WERI-Rb-1 (cell line): ENCODE data around the gene CYP2A13.
"Not testable (repeated sequence)": the region's sequence is repeated elsewhere in the genome, so short reads cannot be mapped to it uniquely, and the experiment has no call there.

Source experiments
- DNase-seq: peaks from one replicate; pipeline ENCODE4 v3.0.0-alpha.2; 2020
- H3K27ac ChIP-seq: fragments of 250-450 bp; sonication (Bioruptor Pico); 2 replicates; pipeline ENCODE4 v1.5.1; 2020; ENCODE audit warnings: mild to moderate bottlenecking, moderate library complexity
- H3K27me3 ChIP-seq: fragments of 250-450 bp; sonication (Bioruptor Pico); 2 replicates; pipeline ENCODE4 v1.5.1; 2021; ENCODE audit warnings: mild to moderate bottlenecking, low read depth, moderate library complexity; ENCODE audit not compliant: insufficient read depth, severe bottlenecking
- H3K36me3 ChIP-seq: fragments of 250-450 bp; sonication (Bioruptor Pico); 2 replicates; pipeline ENCODE4 v1.5.1; 2020; ENCODE audit warnings: mild to moderate bottlenecking, moderate library complexity
- H3K4me3 ChIP-seq: 2 replicates; pipeline ENCODE4 v1.5.1; 2011; ENCODE audit warnings: low read depth, mild to moderate bottlenecking, control low read depth, low read length
- H3K9me3 ChIP-seq: fragments of 250-450 bp; sonication (Bioruptor Pico); 2 replicates; pipeline ENCODE4 v1.5.1; 2021; ENCODE audit warnings: mild to moderate bottlenecking, moderate library complexity; ENCODE audit not compliant: severe bottlenecking
- TF ChIP-seq, protein P1 (sequence below): IDR thresholded peaks from 2 replicates; pipeline ENCODE4 v1.5.1; 2011; ENCODE audit warnings: low read depth, mild to moderate bottlenecking, control low read depth, inconsistent platforms, low read length

Gene CYP2A13, protein sequence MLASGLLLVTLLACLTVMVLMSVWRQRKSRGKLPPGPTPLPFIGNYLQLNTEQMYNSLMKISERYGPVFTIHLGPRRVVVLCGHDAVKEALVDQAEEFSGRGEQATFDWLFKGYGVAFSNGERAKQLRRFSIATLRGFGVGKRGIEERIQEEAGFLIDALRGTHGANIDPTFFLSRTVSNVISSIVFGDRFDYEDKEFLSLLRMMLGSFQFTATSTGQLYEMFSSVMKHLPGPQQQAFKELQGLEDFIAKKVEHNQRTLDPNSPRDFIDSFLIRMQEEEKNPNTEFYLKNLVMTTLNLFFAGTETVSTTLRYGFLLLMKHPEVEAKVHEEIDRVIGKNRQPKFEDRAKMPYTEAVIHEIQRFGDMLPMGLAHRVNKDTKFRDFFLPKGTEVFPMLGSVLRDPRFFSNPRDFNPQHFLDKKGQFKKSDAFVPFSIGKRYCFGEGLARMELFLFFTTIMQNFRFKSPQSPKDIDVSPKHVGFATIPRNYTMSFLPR

DNA sequence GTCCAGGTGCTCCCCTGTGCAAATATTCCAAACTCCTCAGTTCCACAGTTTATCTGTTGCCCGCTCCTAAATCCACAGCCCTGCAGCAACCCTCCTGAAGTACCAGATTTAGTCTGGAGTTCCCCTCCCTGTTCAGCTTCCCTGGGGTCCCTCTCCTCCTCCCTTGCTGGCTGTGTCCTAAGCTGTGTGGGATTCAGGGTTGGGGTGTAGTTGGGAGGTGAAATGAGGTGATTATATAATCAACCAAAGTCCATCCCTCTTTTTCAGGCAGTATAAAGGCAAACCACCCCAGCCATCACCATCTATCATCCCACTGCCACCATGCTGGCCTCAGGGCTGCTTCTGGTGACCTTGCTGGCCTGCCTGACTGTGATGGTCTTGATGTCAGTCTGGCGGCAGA, at the start of gene CYP2A13:
Gene CYP2A13 (plus strand): TSS at position 301 of the 400 bp plus-strand sequence. CDS start 21 bp downstream, at position 322.
- no peak within 1 kb of the TSS for H3K4me3 ChIP-seq
- no peaks in the 10 kb centered on the region for H3K36me3 ChIP-seq
- no peaks in the 10 kb centered on the region for H3K27me3 ChIP-seq
- TF ChIP-seq, protein P1, sequence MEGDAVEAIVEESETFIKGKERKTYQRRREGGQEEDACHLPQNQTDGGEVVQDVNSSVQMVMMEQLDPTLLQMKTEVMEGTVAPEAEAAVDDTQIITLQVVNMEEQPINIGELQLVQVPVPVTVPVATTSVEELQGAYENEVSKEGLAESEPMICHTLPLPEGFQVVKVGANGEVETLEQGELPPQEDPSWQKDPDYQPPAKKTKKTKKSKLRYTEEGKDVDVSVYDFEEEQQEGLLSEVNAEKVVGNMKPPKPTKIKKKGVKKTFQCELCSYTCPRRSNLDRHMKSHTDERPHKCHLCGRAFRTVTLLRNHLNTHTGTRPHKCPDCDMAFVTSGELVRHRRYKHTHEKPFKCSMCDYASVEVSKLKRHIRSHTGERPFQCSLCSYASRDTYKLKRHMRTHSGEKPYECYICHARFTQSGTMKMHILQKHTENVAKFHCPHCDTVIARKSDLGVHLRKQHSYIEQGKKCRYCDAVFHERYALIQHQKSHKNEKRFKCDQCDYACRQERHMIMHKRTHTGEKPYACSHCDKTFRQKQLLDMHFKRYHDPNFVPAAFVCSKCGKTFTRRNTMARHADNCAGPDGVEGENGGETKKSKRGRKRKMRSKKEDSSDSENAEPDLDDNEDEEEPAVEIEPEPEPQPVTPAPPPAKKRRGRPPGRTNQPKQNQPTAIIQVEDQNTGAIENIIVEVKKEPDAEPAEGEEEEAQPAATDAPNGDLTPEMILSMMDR: no peak
- DNase-seq: no peak
- H3K27ac ChIP-seq: no peak within 1 kb of the TSS
- no peaks in the 10 kb centered on the region for H3K9me3 ChIP-seq

DNA sequence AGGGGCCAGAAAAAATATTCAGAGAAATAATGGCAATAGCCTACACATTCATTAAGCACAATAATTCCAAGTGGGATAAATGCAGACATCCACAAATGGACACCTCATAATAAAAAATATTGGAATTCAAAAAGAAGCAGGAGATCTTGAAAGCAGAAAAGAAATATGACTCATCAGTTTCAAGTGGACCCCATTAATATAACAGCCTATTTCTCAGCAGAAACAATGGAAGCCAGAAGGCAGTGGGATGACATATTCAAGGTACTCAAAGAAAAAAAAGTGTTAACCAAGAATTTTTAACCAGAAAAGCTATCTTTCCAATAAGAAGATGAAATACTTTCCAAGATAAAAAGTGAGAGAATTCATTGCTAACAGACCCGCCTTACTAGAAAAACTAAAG, 48.4 kb upstream of the CYP2A13 start:
- H3K27me3 ChIP-seq: no peaks in the 10 kb centered on the region
- H3K9me3 ChIP-seq: no peaks in the 10 kb centered on the region
- no peak overlapping the region for H3K4me3 ChIP-seq
- H3K27ac ChIP-seq: no peak overlapping the region
- no peaks in the 10 kb centered on the region for H3K36me3 ChIP-seq
- TF ChIP-seq, protein P1: no peak
- no peak for DNase-seq

DNA sequence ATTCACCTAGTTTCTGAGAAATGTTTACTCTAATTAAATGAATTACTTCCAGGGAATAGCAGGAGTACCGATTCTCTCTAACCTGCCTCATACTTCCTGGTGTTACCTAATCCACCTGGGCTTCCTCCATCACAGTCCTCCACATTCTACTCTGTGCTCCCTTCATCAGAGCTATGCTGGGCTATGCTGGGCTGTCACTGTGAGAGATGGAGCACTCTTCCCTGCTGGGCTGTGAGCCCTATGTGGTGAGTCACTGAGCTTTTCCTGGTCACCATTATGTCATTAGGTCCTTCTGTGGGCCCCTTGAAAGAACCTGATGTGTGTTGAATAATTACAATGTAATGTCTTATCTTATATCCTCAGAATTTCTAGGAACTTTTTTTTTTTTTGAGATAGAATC, 43.2 kb upstream of the CYP2A13 start:
- not testable (repeated sequence) for H3K9me3 ChIP-seq, DNase-seq, H3K27ac ChIP-seq, H3K36me3 ChIP-seq, H3K27me3 ChIP-seq, H3K4me3 ChIP-seq

DNA sequence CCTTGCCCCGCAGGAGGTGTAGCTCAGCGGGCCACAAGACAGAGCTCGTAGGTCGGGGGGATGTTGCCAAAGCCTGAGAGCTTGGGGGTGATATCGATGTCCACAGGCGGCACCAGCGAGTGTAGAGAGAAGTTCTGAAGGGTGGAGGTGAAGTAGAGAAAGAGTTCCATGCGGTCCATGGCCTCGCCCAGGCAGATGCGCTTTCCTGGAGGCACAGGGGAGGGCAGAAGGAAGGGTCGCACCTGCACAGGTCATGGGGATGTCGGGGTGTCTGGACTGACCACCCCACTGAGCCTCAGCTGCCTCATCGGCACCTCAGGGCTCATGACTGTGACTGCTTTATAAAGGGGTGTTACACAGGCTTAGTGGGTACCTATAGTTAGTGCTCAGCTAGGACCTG, 37.8 kb upstream of the CYP2A13 start:
- no peaks in the 10 kb centered on the region for H3K36me3 ChIP-seq
- no peak overlapping the region for H3K4me3 ChIP-seq
- H3K27ac ChIP-seq: no peak overlapping the region
- DNase-seq: no peak
- H3K27me3 ChIP-seq: no peaks in the 10 kb centered on the region
- TF ChIP-seq, protein P1: no peak
- no peaks in the 10 kb centered on the region for H3K9me3 ChIP-seq

DNA sequence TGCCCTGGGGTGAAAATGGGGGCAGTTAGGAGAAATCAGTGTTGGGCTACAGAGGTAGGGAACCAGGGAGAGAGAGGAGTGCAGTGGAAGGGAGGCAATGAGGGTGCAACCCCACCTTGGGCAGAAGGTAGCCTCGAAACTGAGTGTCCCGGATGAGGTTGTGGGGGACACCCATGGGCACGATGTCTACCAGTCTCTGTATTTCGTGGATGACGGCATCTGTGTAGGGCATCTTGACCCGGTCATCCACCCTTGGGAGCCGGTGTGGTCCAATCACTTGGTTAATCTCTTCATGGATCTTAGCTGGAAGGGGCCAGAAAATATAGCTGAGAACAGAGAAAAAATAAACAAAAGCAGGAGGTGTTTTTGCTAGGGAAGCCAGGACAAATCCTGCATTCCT, 36.1 kb upstream of the CYP2A13 start:
- not testable (repeated sequence) for H3K27me3 ChIP-seq, DNase-seq, H3K9me3 ChIP-seq, H3K36me3 ChIP-seq, H3K4me3 ChIP-seq, H3K27ac ChIP-seq

DNA sequence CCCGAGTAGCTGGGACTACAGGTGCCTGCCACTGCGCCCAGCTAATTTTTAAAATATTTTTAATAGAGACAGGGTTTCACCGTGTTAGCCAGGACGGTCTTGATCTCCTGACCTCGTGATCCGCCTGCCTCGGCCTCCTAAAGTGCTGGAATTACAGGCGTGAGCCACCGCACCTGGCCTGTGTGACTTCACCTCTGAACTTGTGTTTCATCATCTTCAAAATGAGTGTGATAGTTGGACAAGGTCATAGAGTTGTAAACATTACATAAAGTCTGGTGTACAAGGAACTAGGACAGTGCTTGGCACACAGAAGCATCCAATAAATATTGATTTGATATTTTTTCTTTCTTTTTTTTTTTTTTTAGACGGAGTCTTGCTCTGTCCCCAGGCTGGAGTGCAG, 34.9 kb upstream of the CYP2A13 start:
- not testable (repeated sequence) for H3K36me3 ChIP-seq, H3K4me3 ChIP-seq, H3K27ac ChIP-seq, H3K27me3 ChIP-seq, H3K9me3 ChIP-seq, DNase-seq

DNA sequence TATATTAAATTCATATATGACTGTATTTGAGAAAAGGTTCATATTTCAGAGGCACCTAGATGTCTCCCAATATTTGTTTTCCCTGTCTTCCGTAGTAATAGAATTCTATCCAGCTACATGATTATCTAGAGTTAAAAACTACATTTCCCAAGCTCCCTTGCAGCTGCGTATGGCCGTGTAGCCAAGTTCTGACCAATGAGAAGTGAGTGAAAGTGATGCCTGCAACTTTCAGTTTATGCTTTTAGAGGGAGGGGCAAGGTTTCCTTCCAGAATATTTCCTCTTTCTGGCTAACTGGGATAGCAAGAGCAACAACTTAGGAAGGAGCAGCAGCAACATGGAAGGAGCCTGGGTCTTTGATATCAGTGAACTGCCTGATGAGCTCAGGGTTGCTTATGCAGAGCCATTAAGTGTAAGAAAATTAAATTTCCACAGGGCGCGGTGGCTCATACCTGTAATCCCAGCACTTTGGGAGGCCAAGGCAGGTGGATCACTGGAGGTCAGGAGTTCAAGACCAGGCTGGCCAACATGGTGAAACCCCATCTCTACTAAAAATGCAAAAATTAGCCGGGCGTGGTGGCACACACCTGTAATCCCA, 23.2 kb upstream of the CYP2A13 start:
- no peaks in the 10 kb centered on the region for H3K36me3 ChIP-seq
- H3K4me3 ChIP-seq: no peak overlapping the region
- no peaks in the 10 kb centered on the region for H3K9me3 ChIP-seq
- no peak for DNase-seq
- H3K27ac ChIP-seq: no peak overlapping the region
- H3K27me3 ChIP-seq: peaks cover 3% of the 10 kb centered on the region
- TF ChIP-seq, protein P1: no peak
